GM23338 (cell line): ENCODE data around the gene TCF12. TPM values are rescaled to one million over a fixed set of nuclear protein-coding genes. Genes with fewer than 3 reads are reported as not detected.

ENCODE experiments used
- ATAC-seq: fragments of 200-7000 bp; cut with Tn5 transposase; 3 replicates; pipeline ENCODE4 v1.9.1; 2020
- DNase-seq: peaks from one replicate; pipeline ENCODE4 v3.0.0-alpha.2; 2015; ENCODE audit warnings: low spot score
- H2AFZ ChIP-seq: fragments of 200-600 bp; sonication (generic); 2 replicates; pipeline ENCODE4 v1.8.0; 2016; ENCODE audit warnings: antibody characterized with exemption, mild to moderate bottlenecking, moderate library complexity
- H3F3A ChIP-seq: fragments of 200-600 bp; sonication (generic); replicated peaks from 2 replicates; pipeline ENCODE4 v1.8.0; 2017; ENCODE audit warnings: antibody characterized with exemption, mixed run types, low read depth
- H3K27ac ChIP-seq: fragments of 200-600 bp; sonication (generic); 2 replicates; pipeline ENCODE4 v1.6.1; 2016; ENCODE audit warnings: low read depth
- H3K27me3 ChIP-seq: fragments of 200-600 bp; sonication (generic); 2 replicates; pipeline ENCODE4 v1.8.0; 2016; ENCODE audit warnings: mild to moderate bottlenecking, mixed run types, moderate library complexity; ENCODE audit not compliant: insufficient read depth
- H3K36me3 ChIP-seq: fragments of 200-600 bp; sonication (generic); 2 replicates; pipeline ENCODE4 v1.8.0; 2016; ENCODE audit warnings: mild to moderate bottlenecking; ENCODE audit not compliant: insufficient read depth
- H3K4me1 ChIP-seq: fragments of 200-600 bp; sonication (generic); 2 replicates; pipeline ENCODE4 v1.8.0; 2016; ENCODE audit warnings: mild to moderate bottlenecking, moderate library complexity; ENCODE audit not compliant: insufficient read depth
- H3K4me2 ChIP-seq: fragments of 200-600 bp; sonication (generic); 2 replicates; pipeline ENCODE4 v1.7.1; 2017; ENCODE audit warnings: mixed run types
- H3K4me3 ChIP-seq: fragments of 200-600 bp; sonication (generic); 2 replicates; pipeline ENCODE4 v1.6.1; 2016; ENCODE audit warnings: mixed run types
- H3K79me2 ChIP-seq: fragments of 200-600 bp; sonication (generic); replicated peaks from 2 replicates; pipeline ENCODE4 v1.8.0; 2017; ENCODE audit warnings: mild to moderate bottlenecking; ENCODE audit not compliant: insufficient read depth
- H3K9me2 ChIP-seq: fragments of 200-600 bp; sonication (generic); 2 replicates; pipeline ENCODE4 v1.8.0; 2017; ENCODE audit not compliant: insufficient read depth
- H4K20me1 ChIP-seq: fragments of 200-600 bp; sonication (generic); replicated peaks from 2 replicates; pipeline ENCODE4 v1.8.0; 2017; ENCODE audit warnings: mild to moderate bottlenecking; ENCODE audit not compliant: insufficient read depth
- H3K27ac Mint-ChIP-seq: 2 replicates; pipeline ENCODE4 v1.8.0; 2020; ENCODE audit warnings: inconsistent platforms, mild to moderate bottlenecking, moderate library complexity, mixed read lengths
- H3K27me3 Mint-ChIP-seq: 3 replicates; pipeline ENCODE4 v1.8.0; 2022; ENCODE audit warnings: low read depth, mild to moderate bottlenecking, moderate library complexity, mixed read lengths, inconsistent platforms; ENCODE audit not compliant: insufficient read depth, poor library complexity
- H3K36me3 Mint-ChIP-seq: 3 replicates; pipeline ENCODE4 v1.8.0; 2021; ENCODE audit warnings: low read depth, mild to moderate bottlenecking, inconsistent platforms, moderate library complexity, mixed read lengths
- H3K4me1 Mint-ChIP-seq: 3 replicates; pipeline ENCODE4 v1.8.0; 2020; ENCODE audit warnings: mild to moderate bottlenecking, inconsistent platforms, mixed read lengths
- H3K4me3 Mint-ChIP-seq: 3 replicates; pipeline ENCODE4 v1.8.0; 2021; ENCODE audit warnings: moderate library complexity, mild to moderate bottlenecking, inconsistent platforms, mixed read lengths
- H3K9me3 Mint-ChIP-seq: 3 replicates; pipeline ENCODE4 v1.8.0; 2020; ENCODE audit warnings: moderate library complexity, mild to moderate bottlenecking, inconsistent platforms, mixed read lengths
- CREB1 ChIP-seq: fragments of 250-450 bp; sonication (Bioruptor Pico); IDR thresholded peaks from 2 replicates; pipeline ENCODE4 v1.5.0; 2020; ENCODE audit warnings: low read depth, mild to moderate bottlenecking, moderate library complexity
- CTCF ChIP-seq, 2 experiments: fragments of 200-600 bp in 1 of 2; sonication (generic) in 1 of 2; conservative IDR thresholded peaks; 2 replicates each; pipeline versions ENCODE4 v1.5.1 to v1.6.1; 2016 to 2017; ENCODE audit warnings: antibody characterized with exemption in 2 of 2, low read depth in 2 of 2, mild to moderate bottlenecking in 2 of 2, moderate library complexity in 1 of 2
- ETS1 ChIP-seq: IDR thresholded peaks from 2 replicates; pipeline ENCODE4 v1.6.1; 2016; ENCODE audit warnings: antibody characterized with exemption
- EZH2 ChIP-seq: fragments of 200-600 bp; sonication (generic); IDR thresholded peaks from one replicate; pipeline ENCODE4 v1.8.0; 2017; ENCODE audit warnings: antibody characterized with exemption, mild to moderate bottlenecking, low read depth; ENCODE audit not compliant: unreplicated experiment
- EZH2phosphoT487 ChIP-seq: fragments of 200-600 bp; sonication (generic); IDR thresholded peaks from one replicate; pipeline ENCODE4 v1.8.1; 2018; ENCODE audit warnings: antibody characterized with exemption; ENCODE audit not compliant: unreplicated experiment
- JUNB ChIP-seq: IDR thresholded peaks from one replicate; pipeline ENCODE4 v1.6.1; 2016; ENCODE audit warnings: antibody characterized with exemption; ENCODE audit not compliant: unreplicated experiment
- NANOG ChIP-seq: IDR thresholded peaks from 2 replicates; pipeline ENCODE4 v1.6.1; 2016; ENCODE audit warnings: antibody characterized with exemption, borderline replicate concordance
- POLR2AphosphoS5 ChIP-seq: IDR thresholded peaks from 2 replicates; pipeline ENCODE4 v1.6.1; 2016; ENCODE audit warnings: antibody characterized with exemption, low read depth
- STAT1 ChIP-seq: IDR thresholded peaks from one replicate; pipeline ENCODE4 v1.6.1; 2016; ENCODE audit warnings: antibody characterized with exemption; ENCODE audit not compliant: unreplicated experiment
- ZNF114 ChIP-seq: fragments of 250-450 bp; sonication (Bioruptor Pico); IDR thresholded peaks from 2 replicates; pipeline ENCODE4 v1.5.0; 2020; ENCODE audit warnings: mild to moderate bottlenecking, moderate library complexity
- ZNF331 ChIP-seq: fragments of 250-450 bp; sonication (Bioruptor Pico); IDR thresholded peaks from 2 replicates; pipeline ENCODE4 v1.5.0; 2020; ENCODE audit warnings: low read depth, mild to moderate bottlenecking, moderate library complexity
- ZNF462 ChIP-seq: fragments of 250-450 bp; sonication (Bioruptor Pico); IDR thresholded peaks from 2 replicates; pipeline ENCODE4 v1.5.0; 2020; ENCODE audit warnings: mild to moderate bottlenecking, moderate library complexity
- polyA plus RNA-seq: library from polyadenylated mRNA; unstranded; fragments of >200 nt; fragmentation: Nextera tagmentation; extraction: Ambion mirVana; gene quantifications from 2 replicates; pipeline ENCODE4 v1.2.1, GENCODE V29; 2016
- total RNA-seq: library from RNA; depleted of rRNA; stranded (reverse); fragments of >200 nt; shearing (Covaris generic); gene quantifications from 2 replicates; pipeline ENCODE4 v1.2.3, GENCODE V29; 2014

The TCF12 gene
- total and polyA plus RNA-seq, 2 experiments from 2014 or later, result 27.6 to 104 TPM

GRCh38 chr15:57323806-57324589, 405.6 kb downstream of the TCF12 start:
- H3K79me2 ChIP-seq, result no peaks in the 10 kb centered on the region
- TF ChIP-seq POLR2AphosphoS5, result no peak
- TF ChIP-seq ZNF331 (CRISPR knock-in tag), result no peak
- TF ChIP-seq JUNB, result no peak
- TF ChIP-seq CREB1 (CRISPR knock-in tag), result no peak
- TF ChIP-seq CTCF (conservative IDR thresholded peaks at IDR 0.05; ENCODE audit: low read depth in 2 of 2), result no peak
- no peak for TF ChIP-seq STAT1
- TF ChIP-seq EZH2, result no peak
- ATAC-seq, result peak; percentile 16; the same call in 2 of the 3 replicates
- peaks cover 36% of the 10 kb centered on the region for H3K4me1 Mint-ChIP-seq
- H3K4me2 ChIP-seq, result no peak overlapping the region
- H3K27ac Mint-ChIP-seq, result no peak overlapping the region
- DNase-seq, result peak; percentile 60
- H3K4me1 ChIP-seq, result peaks cover 11% of the 10 kb centered on the region
- H3K4me3 ChIP-seq, result no peak overlapping the region
- H2AFZ ChIP-seq, result peak overlapping the region; percentile 93
- no peak overlapping the region for H3K27ac ChIP-seq
- no peaks in the 10 kb centered on the region for H3K36me3 ChIP-seq
- peaks cover 21% of the 10 kb centered on the region; the same call in 1 of the 2 replicates for H3F3A ChIP-seq
- H3K9me2 ChIP-seq, result no peaks in the 10 kb centered on the region; the same call in 1 of the 2 replicates
- H3K4me3 Mint-ChIP-seq, result no peak overlapping the region
- no peaks in the 10 kb centered on the region for H4K20me1 ChIP-seq
- H3K9me3 Mint-ChIP-seq, result no peaks in the 10 kb centered on the region
- H3K27me3 Mint-ChIP-seq, result peaks cover 8% of the 10 kb centered on the region
- no peaks in the 10 kb centered on the region; the same call in 2 of the 3 replicates for H3K36me3 Mint-ChIP-seq
- no peaks in the 10 kb centered on the region for H3K27me3 ChIP-seq

- no peaks in the 10 kb centered on the region for H3K9me3 Mint-ChIP-seq
- Histone ChIP-seq H3F3A (peaks cover 21% of the 10 kb centered on the region; the same call in 1 of the 2 replicates), H4K20me1 (no peaks in the 10 kb centered on the region), H2AFZ (0 out of 2 replicates have a peak overlapping the region, but pooled peaks have one; percentile 5), H3K27ac (no peak overlapping the region), H3K79me2 (no peaks in the 10 kb centered on the region), H3K4me2 (no peak overlapping the region), H3K4me1 (peaks cover 11% of the 10 kb centered on the region), H3K4me3 (no peak overlapping the region), H3K9me2 (no peaks in the 10 kb centered on the region; the same call in 1 of the 2 replicates), H3K27me3 (no peaks in the 10 kb centered on the region), H3K36me3 (no peaks in the 10 kb centered on the region)
- no peak for DNase-seq
- no peak overlapping the region; the same call in 2 of the 3 replicates for H3K4me3 Mint-ChIP-seq
- peaks cover 34% of the 10 kb centered on the region for H3K4me1 Mint-ChIP-seq
- ATAC-seq, result no peak
- no peak overlapping the region for H3K27ac Mint-ChIP-seq
- H3K27me3 Mint-ChIP-seq, result peaks cover 6% of the 10 kb centered on the region
- H3K36me3 Mint-ChIP-seq, result no peaks in the 10 kb centered on the region; the same call in 2 of the 3 replicates
- TF ChIP-seq JUNB, result no peak
- no peak for TF ChIP-seq STAT1
- no peak for TF ChIP-seq NANOG
- TF ChIP-seq CREB1 (CRISPR knock-in tag), result no peak
- TF ChIP-seq ETS1, result no peak
- no peak for TF ChIP-seq ZNF331 (CRISPR knock-in tag)
- TF ChIP-seq ZNF462 (CRISPR knock-in tag), result no peak
- no peak for TF ChIP-seq EZH2phosphoT487
- no peak for TF ChIP-seq POLR2AphosphoS5
- no peak for TF ChIP-seq ZNF114 (CRISPR knock-in tag)
- no peak for TF ChIP-seq EZH2
Measured at GRCh38 chr15:57324590-57324890, 406.1 kb downstream of the TCF12 start.
